Loucy (cell line): ENCODE results near the gene MAD1L1.

ENCODE experiments used
- H2AFZ ChIP-seq: fragments of 200-600 bp; sonication (generic); 2 replicates; pipeline ENCODE4 v1.6.0; 2016; ENCODE audit warnings: antibody characterized with exemption, mild to moderate bottlenecking, low read length, moderate library complexity
- H3F3A ChIP-seq: fragments of 200-600 bp; 2 replicates; pipeline ENCODE4 v1.6.0; 2016; ENCODE audit warnings: antibody characterized with exemption, low read depth, mild to moderate bottlenecking
- H3K27me3 ChIP-seq: fragments of 200-600 bp; sonication (generic); 2 replicates; pipeline ENCODE4 v1.6.1; 2014; ENCODE audit warnings: low read length, mild to moderate bottlenecking; ENCODE audit not compliant: insufficient read depth, poor library complexity, severe bottlenecking
- H3K36me3 ChIP-seq: fragments of 200-600 bp; sonication (generic); 2 replicates; pipeline ENCODE4 v1.6.1; 2016; ENCODE audit warnings: low read length; ENCODE audit not compliant: insufficient read depth
- H3K4me1 ChIP-seq: fragments of 200-600 bp; sonication (generic); 2 replicates; pipeline ENCODE4 v1.5.1; 2014; ENCODE audit warnings: low read length, mild to moderate bottlenecking; ENCODE audit not compliant: insufficient read depth, poor library complexity, severe bottlenecking
- H3K4me2 ChIP-seq: fragments of 200-600 bp; sonication (generic); 2 replicates; pipeline ENCODE4 v1.6.0; 2014; ENCODE audit warnings: antibody characterized with exemption, low read length, low read depth, mild to moderate bottlenecking; ENCODE audit not compliant: poor library complexity, severe bottlenecking
- H3K4me3 ChIP-seq: fragments of 200-600 bp; sonication (generic); 2 replicates; pipeline ENCODE4 v1.5.1; 2014; ENCODE audit warnings: low read length, mild to moderate bottlenecking, mixed read lengths; ENCODE audit not compliant: poor library complexity, severe bottlenecking
- H3K79me2 ChIP-seq: fragments of 200-600 bp; sonication (generic); 2 replicates; pipeline ENCODE4 v1.6.1; 2014; ENCODE audit warnings: low read length; ENCODE audit not compliant: insufficient read depth
- H3K9ac ChIP-seq: fragments of 200-600 bp; sonication (generic); 2 replicates; pipeline ENCODE4 v1.6.0; 2014; ENCODE audit warnings: mild to moderate bottlenecking, low read depth, low read length, moderate library complexity; ENCODE audit not compliant: poor library complexity, severe bottlenecking
- H3K9me2 ChIP-seq: fragments of 200-600 bp; sonication (generic); replicated peaks from 2 replicates; pipeline ENCODE4 v1.6.1; 2016; ENCODE audit warnings: low read depth, low read length, mixed read lengths
- H3K9me3 ChIP-seq: fragments of 200-600 bp; sonication (generic); 2 replicates; pipeline ENCODE4 v1.6.1; 2014; ENCODE audit warnings: mild to moderate bottlenecking, antibody characterized with exemption, low read length, low read depth; ENCODE audit not compliant: insufficient read depth
- H4K20me1 ChIP-seq: fragments of 200-600 bp; sonication (generic); 2 replicates; pipeline ENCODE4 v1.6.0; 2014; ENCODE audit warnings: antibody characterized with exemption, low read length, mild to moderate bottlenecking; ENCODE audit not compliant: insufficient read depth, poor library complexity, severe bottlenecking
- CTCF ChIP-seq: fragments of 200-600 bp; sonication (generic); conservative IDR thresholded peaks from 2 replicates; pipeline ENCODE4 v1.5.1; 2014; ENCODE audit warnings: mild to moderate bottlenecking, antibody characterized with exemption, low read length
- EZH2phosphoT487 ChIP-seq: fragments of 200-600 bp; IDR thresholded peaks from 2 replicates; pipeline ENCODE4 v1.6.1; 2018; ENCODE audit warnings: antibody characterized with exemption, mild to moderate bottlenecking, moderate library complexity, borderline replicate concordance

MAD1L1 gene

GRCh38 chr7:2144926-2145325 lies 87.8 kb downstream of the MAD1L1 start:
- no peak overlapping the region for H3K4me3 ChIP-seq
- no peaks in the 10 kb centered on the region for H3K4me1 ChIP-seq
- H3K27me3 ChIP-seq, result no peaks in the 10 kb centered on the region
- H4K20me1 ChIP-seq, result no peaks in the 10 kb centered on the region
- H3K79me2 ChIP-seq, result no peaks in the 10 kb centered on the region
- no peak overlapping the region for H3K4me2 ChIP-seq
- no peaks in the 10 kb centered on the region for H3K9me2 ChIP-seq
- no peaks in the 10 kb centered on the region for H3F3A ChIP-seq
- no peak for TF ChIP-seq CTCF
- TF ChIP-seq EZH2phosphoT487, result no peak
- no peaks in the 10 kb centered on the region for H3K9me3 ChIP-seq
- no peak overlapping the region for H2AFZ ChIP-seq
- H3K36me3 ChIP-seq, result peaks cover 46% of the 10 kb centered on the region; the same call in 1 of the 2 replicates
- H3K9ac ChIP-seq, result no peak overlapping the region

- Histone ChIP-seq H3K4me3 (no peak overlapping the region), H3K4me1 (no peaks in the 10 kb centered on the region)
Observed at GRCh38 chr7:2143981-2144595, 88.7 kb downstream of the MAD1L1 start.

GRCh38 chr7:2143450-2143849 lies 89.3 kb downstream of the MAD1L1 start:
- Histone ChIP-seq H3K27me3 (no peaks in the 10 kb centered on the region), H4K20me1 (no peaks in the 10 kb centered on the region), H2AFZ (no peak overlapping the region), H3K9me2 (no peaks in the 10 kb centered on the region), H3K79me2 (no peaks in the 10 kb centered on the region), H3K4me3 (no peak overlapping the region), H3K4me1 (no peaks in the 10 kb centered on the region), H3K9ac (no peak overlapping the region), H3F3A (no peaks in the 10 kb centered on the region), H3K4me2 (no peak overlapping the region), H3K9me3 (no peaks in the 10 kb centered on the region), H3K36me3 (peaks cover 44% of the 10 kb centered on the region; the same call in 1 of the 2 replicates)
- TF ChIP-seq EZH2phosphoT487 (no peak), CTCF (no peak)

More at GRCh38 chr7:2143981-2144595, 88.7 kb downstream of the MAD1L1 start:
- Histone ChIP-seq H3K9me3 (no peaks in the 10 kb centered on the region), H3K79me2 (no peaks in the 10 kb centered on the region), H3K36me3 (peaks cover 46% of the 10 kb centered on the region; the same call in 1 of the 2 replicates), H3K4me2 (no peak overlapping the region), H3K9me2 (no peaks in the 10 kb centered on the region), H3F3A (no peaks in the 10 kb centered on the region), H3K27me3 (no peaks in the 10 kb centered on the region), H4K20me1 (no peaks in the 10 kb centered on the region), H2AFZ (no peak overlapping the region), H3K9ac (no peak overlapping the region)
- TF ChIP-seq EZH2phosphoT487 (no peak), CTCF (no peak)
